Transverse colon (tissue), 4 donors: Measurements from ENCODE around the gene TRABD.

Experiments used
- EP300 ChIP-seq: sonication (generic); formaldehyde crosslinking; IDR thresholded peaks from one replicate; pipeline ENCODE4 v1.6.1; 2017; ENCODE audit warnings: antibody characterized with exemption, low read depth
- POLR2A ChIP-seq: fragments of 450-650 bp; IDR thresholded peaks from one replicate; pipeline ENCODE4 v1.6.1; 2016; ENCODE audit warnings: antibody characterized with exemption, mild to moderate bottlenecking, moderate library complexity
- POLR2AphosphoS5 ChIP-seq, 3 donors: sonication (generic); formaldehyde crosslinking; IDR thresholded peaks; one replicate each; pipeline ENCODE4 v1.6.1; 2016; ENCODE audit warnings: antibody characterized with exemption in 3 of 3
- TF ChIP-seq, protein P1 (sequence below), 5 experiments: fragments of 200-600 bp in 3 of 5; fragments of 450-650 bp in 2 of 5; sonication (generic) in 3 of 5; IDR thresholded peaks; 1 replicate in 2 of 5; 2 replicates in 3 of 5; pipeline ENCODE4 v1.5.1; 2016 to 2017; ENCODE audit warnings: antibody characterized with exemption in 5 of 5, inconsistent platforms in 3 of 5, mild to moderate bottlenecking in 2 of 5, moderate library complexity in 1 of 5

- TF ChIP-seq, protein P1, sequence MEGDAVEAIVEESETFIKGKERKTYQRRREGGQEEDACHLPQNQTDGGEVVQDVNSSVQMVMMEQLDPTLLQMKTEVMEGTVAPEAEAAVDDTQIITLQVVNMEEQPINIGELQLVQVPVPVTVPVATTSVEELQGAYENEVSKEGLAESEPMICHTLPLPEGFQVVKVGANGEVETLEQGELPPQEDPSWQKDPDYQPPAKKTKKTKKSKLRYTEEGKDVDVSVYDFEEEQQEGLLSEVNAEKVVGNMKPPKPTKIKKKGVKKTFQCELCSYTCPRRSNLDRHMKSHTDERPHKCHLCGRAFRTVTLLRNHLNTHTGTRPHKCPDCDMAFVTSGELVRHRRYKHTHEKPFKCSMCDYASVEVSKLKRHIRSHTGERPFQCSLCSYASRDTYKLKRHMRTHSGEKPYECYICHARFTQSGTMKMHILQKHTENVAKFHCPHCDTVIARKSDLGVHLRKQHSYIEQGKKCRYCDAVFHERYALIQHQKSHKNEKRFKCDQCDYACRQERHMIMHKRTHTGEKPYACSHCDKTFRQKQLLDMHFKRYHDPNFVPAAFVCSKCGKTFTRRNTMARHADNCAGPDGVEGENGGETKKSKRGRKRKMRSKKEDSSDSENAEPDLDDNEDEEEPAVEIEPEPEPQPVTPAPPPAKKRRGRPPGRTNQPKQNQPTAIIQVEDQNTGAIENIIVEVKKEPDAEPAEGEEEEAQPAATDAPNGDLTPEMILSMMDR (IDR thresholded peaks at IDR 0.05) = no peak
- TF ChIP-seq POLR2A (no peak), POLR2AphosphoS5 (IDR thresholded peaks at IDR 0.05) (no peak), EP300 (no peak)
These were observed 4.1 kb downstream of the TRABD start for GRCh38 chr22:50189849-50190181.
